DND-41 (cell line): ENCODE data around the gene COPA.

Source experiments
- ATAC-seq: fragments of 200-7000 bp; cut with Tn5 transposase; 3 replicates; pipeline ENCODE4 v1.9.1; 2021; ENCODE audit warnings: low read depth; ENCODE audit not compliant: insufficient read depth
- DNase-seq: peaks from one replicate; pipeline ENCODE4 v3.0.0-alpha.2; 2020
- H2AFZ ChIP-seq: 2 replicates; pipeline ENCODE4 v1.6.0; 2012; ENCODE audit warnings: low read depth, low read length
- H3K27ac ChIP-seq: 2 replicates; pipeline ENCODE4 v1.5.1; 2012; ENCODE audit warnings: low read length, inconsistent platforms
- H3K27me3 ChIP-seq: fragments of 200-600 bp; sonication (generic); 2 replicates; pipeline ENCODE4 v1.6.0; 2012; ENCODE audit warnings: low read length, mild to moderate bottlenecking, inconsistent platforms; ENCODE audit not compliant: insufficient read depth, poor library complexity
- H3K36me3 ChIP-seq: 2 replicates; pipeline ENCODE4 v1.5.1; 2012; ENCODE audit warnings: low read length, inconsistent platforms; ENCODE audit not compliant: insufficient read depth
- H3K4me1 ChIP-seq: 2 replicates; pipeline ENCODE4 v1.5.1; 2012; ENCODE audit warnings: mild to moderate bottlenecking, low read length; ENCODE audit not compliant: insufficient read depth
- H3K4me2 ChIP-seq: 2 replicates; pipeline ENCODE4 v1.6.0; 2012; ENCODE audit warnings: mild to moderate bottlenecking, moderate library complexity, low read length, inconsistent platforms; ENCODE audit not compliant: insufficient read depth
- H3K4me3 ChIP-seq, 2 experiments: fragments of 200-600 bp in 1 of 2; shearing (Covaris generic) in 1 of 2; 2 replicates each; pipeline ENCODE4 v1.5.1; 2012 to 2016; ENCODE audit warnings: inconsistent platforms in 2 of 2, low read length in 2 of 2, mild to moderate bottlenecking in 2 of 2, low read depth in 1 of 2, moderate library complexity in 1 of 2
- H3K79me2 ChIP-seq: 2 replicates; pipeline ENCODE4 v1.6.0; 2012; ENCODE audit warnings: low read length, inconsistent platforms; ENCODE audit not compliant: insufficient read depth
- H3K9ac ChIP-seq: 2 replicates; pipeline ENCODE4 v1.6.0; 2012; ENCODE audit warnings: low read depth, mild to moderate bottlenecking, inconsistent platforms, low read length, moderate library complexity
- H3K9me3 ChIP-seq: 2 replicates; pipeline ENCODE4 v1.5.1; 2012; ENCODE audit warnings: low read length, moderate library complexity, mild to moderate bottlenecking, inconsistent platforms; ENCODE audit not compliant: insufficient read depth, severe bottlenecking
- H4K20me1 ChIP-seq: 2 replicates; pipeline ENCODE4 v1.6.0; 2012; ENCODE audit warnings: low read length; ENCODE audit not compliant: insufficient read depth
- CTCF ChIP-seq: IDR thresholded peaks from 2 replicates; pipeline ENCODE4 v1.5.1; 2012; ENCODE audit warnings: borderline replicate concordance, low read length, moderate library complexity, mild to moderate bottlenecking; ENCODE audit not compliant: poor library complexity, severe bottlenecking; ENCODE audit errors: extremely low read depth
- EZH2 ChIP-seq: IDR thresholded peaks from 3 replicates; pipeline ENCODE4 v1.6.1; 2012; ENCODE audit warnings: borderline replicate concordance, low read depth, mild to moderate bottlenecking, moderate library complexity, low read length, inconsistent platforms; ENCODE audit not compliant: severe bottlenecking

COPA gene

GRCh38 chr1:160239582-160240299 is 103.3 kb downstream of the COPA start:
- Histone ChIP-seq H3K4me3 (no peak overlapping the region), H3K4me1 (no peaks in the 10 kb centered on the region), H3K9ac (no peak overlapping the region), H3K27me3 (no peaks in the 10 kb centered on the region), H3K27ac (no peak overlapping the region), H3K4me2 (no peak overlapping the region), H4K20me1 (peaks cover 7% of the 10 kb centered on the region; the same call in 1 of the 2 replicates), H3K79me2 (peaks cover 16% of the 10 kb centered on the region), H2AFZ (no peak overlapping the region), H3K9me3 (no peaks in the 10 kb centered on the region), H3K36me3 (peaks cover 91% of the 10 kb centered on the region)
- TF ChIP-seq CTCF (no peak), EZH2 (no peak)
- ATAC-seq, result no peak
- DNase-seq, result no peak
